ENCODE data around the gene CALML3. TPM values are rescaled to one million over a fixed set of nuclear protein-coding genes. Genes with fewer than 3 reads are reported as not detected.

CALML3 gene
- total RNA-seq, 1 experiment from 2014 or later: not detected

GRCh38 chr10:5496261-5497250 is 28.2 kb upstream of the CALML3 start:
- H3K36me3 ChIP-seq (ENCODE audit: insufficient read depth, low read length, poor library complexity, severe bottlenecking): no peaks in the 10 kb centered on the region
- H3K27ac ChIP-seq (ENCODE audit: low read depth, low read length, poor library complexity, severe bottlenecking): no peak overlapping the region
- ChIA-PET POLR2A (ENCODE audit: low non-redundant PET) (no interaction called here), CTCF (no interaction called here)
- intact Hi-C loops (cut with micrococcal nuclease; ENCODE audit: unreplicated experiment): no loop called here
- H3K4me3 ChIP-seq (ENCODE audit: low read depth, low read length, poor library complexity, severe bottlenecking): no peak overlapping the region
- TF ChIP-seq EZH2 (IDR thresholded peaks at IDR 0.05; ENCODE audit: borderline replicate concordance, low read depth, low read length, poor library complexity, severe bottlenecking) (no peak), CTCF (conservative IDR thresholded peaks at IDR 0.05; ENCODE audit: low read depth, low read length) (no peak)
- H3K27me3 ChIP-seq (replicated peaks; ENCODE audit: insufficient read depth, low read depth, low read length, poor library complexity): peaks cover 12% of the 10 kb centered on the region
- no peak for DNase-seq (ENCODE audit: low spot score)
- BruUV-seq (replicated peaks): no TSS peak
- no peaks in the 10 kb centered on the region for H3K4me1 ChIP-seq (ENCODE audit: insufficient read depth, low read length, poor library complexity, severe bottlenecking)
- no peaks in the 10 kb centered on the region for H3K9me3 ChIP-seq (ENCODE audit: low read depth, low read length, poor library complexity, severe bottlenecking)

- no peaks in the 10 kb centered on the region for H3K9me3 ChIP-seq (ENCODE audit: low read depth, low read length, poor library complexity, severe bottlenecking)
- no peak overlapping the region for H3K27ac ChIP-seq (ENCODE audit: low read depth, low read length, poor library complexity, severe bottlenecking)
- peaks cover 17% of the 10 kb centered on the region for H3K27me3 ChIP-seq (replicated peaks; ENCODE audit: insufficient read depth, low read depth, low read length, poor library complexity)
- CTCF ChIA-PET: no interaction called here
- TF ChIP-seq CTCF (conservative IDR thresholded peaks at IDR 0.05; ENCODE audit: low read depth, low read length) (no peak), EZH2 (IDR thresholded peaks at IDR 0.05; ENCODE audit: borderline replicate concordance, low read depth, low read length, poor library complexity, severe bottlenecking) (no peak)
- DNase-seq (ENCODE audit: low spot score): no peak
- POLR2A ChIA-PET (ENCODE audit: low non-redundant PET): no interaction called here
- H3K4me1 ChIP-seq (ENCODE audit: insufficient read depth, low read length, poor library complexity, severe bottlenecking): no peaks in the 10 kb centered on the region
- BruUV-seq (replicated peaks): no TSS peak
- no peaks in the 10 kb centered on the region for H3K36me3 ChIP-seq (ENCODE audit: insufficient read depth, low read length, poor library complexity, severe bottlenecking)
- intact Hi-C loops (cut with micrococcal nuclease; ENCODE audit: unreplicated experiment): no loop called here
- H3K4me3 ChIP-seq (ENCODE audit: low read depth, low read length, poor library complexity, severe bottlenecking): no peak overlapping the region
Observed at GRCh38 chr10:5497289-5497688, 27.5 kb upstream of the CALML3 start.

GRCh38 chr10:5497948-5498730 is 26.6 kb upstream of the CALML3 start:
- no peak for DNase-seq (ENCODE audit: low spot score)
- H3K4me1 ChIP-seq (ENCODE audit: insufficient read depth, low read length, poor library complexity, severe bottlenecking): no peaks in the 10 kb centered on the region
- intact Hi-C loops (cut with micrococcal nuclease; ENCODE audit: unreplicated experiment): no loop called here
- no peak overlapping the region for H3K27ac ChIP-seq (ENCODE audit: low read depth, low read length, poor library complexity, severe bottlenecking)
- ChIA-PET CTCF (no interaction called here), POLR2A (ENCODE audit: low non-redundant PET) (no interaction called here)
- H3K27me3 ChIP-seq (replicated peaks; ENCODE audit: insufficient read depth, low read depth, low read length, poor library complexity): peaks cover 21% of the 10 kb centered on the region
- no TSS peak for BruUV-seq (replicated peaks)
- H3K4me3 ChIP-seq (ENCODE audit: low read depth, low read length, poor library complexity, severe bottlenecking): no peak overlapping the region
- no peak for TF ChIP-seq EZH2 (IDR thresholded peaks at IDR 0.05; ENCODE audit: borderline replicate concordance, low read depth, low read length, poor library complexity, severe bottlenecking)
- TF ChIP-seq CTCF (conservative IDR thresholded peaks at IDR 0.05; ENCODE audit: low read depth, low read length): no peak
- no peaks in the 10 kb centered on the region for H3K9me3 ChIP-seq (ENCODE audit: low read depth, low read length, poor library complexity, severe bottlenecking)
- no peaks in the 10 kb centered on the region for H3K36me3 ChIP-seq (ENCODE audit: insufficient read depth, low read length, poor library complexity, severe bottlenecking)

Measured in A673 (cell line).